Measurements from ENCODE around the gene C1RL.

DNA sequence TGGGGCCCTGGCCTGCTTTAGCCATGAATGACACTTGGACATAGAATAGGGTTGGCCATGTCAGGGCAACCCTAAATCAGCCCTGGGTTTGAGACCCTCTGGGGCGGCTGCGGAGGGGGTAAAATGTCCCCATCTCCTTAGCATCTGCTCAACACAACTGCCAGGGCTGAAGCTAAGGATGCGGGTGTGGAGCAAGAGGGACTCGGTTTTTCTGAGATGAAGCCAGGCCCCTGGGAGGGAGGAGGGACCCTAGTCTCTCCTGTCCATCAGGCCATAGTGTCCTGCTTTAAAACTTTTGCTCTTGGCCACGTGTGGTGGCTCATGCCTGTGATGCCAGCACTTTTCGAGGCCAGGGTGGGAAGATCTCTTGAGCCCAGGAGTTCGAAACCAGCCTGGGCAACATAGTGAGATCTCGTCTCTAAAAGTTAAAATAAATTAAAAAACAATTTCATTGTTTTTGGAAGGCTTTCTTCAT, 16.0 kb downstream of the C1RL start:
- TF ChIP-seq, protein P1, sequence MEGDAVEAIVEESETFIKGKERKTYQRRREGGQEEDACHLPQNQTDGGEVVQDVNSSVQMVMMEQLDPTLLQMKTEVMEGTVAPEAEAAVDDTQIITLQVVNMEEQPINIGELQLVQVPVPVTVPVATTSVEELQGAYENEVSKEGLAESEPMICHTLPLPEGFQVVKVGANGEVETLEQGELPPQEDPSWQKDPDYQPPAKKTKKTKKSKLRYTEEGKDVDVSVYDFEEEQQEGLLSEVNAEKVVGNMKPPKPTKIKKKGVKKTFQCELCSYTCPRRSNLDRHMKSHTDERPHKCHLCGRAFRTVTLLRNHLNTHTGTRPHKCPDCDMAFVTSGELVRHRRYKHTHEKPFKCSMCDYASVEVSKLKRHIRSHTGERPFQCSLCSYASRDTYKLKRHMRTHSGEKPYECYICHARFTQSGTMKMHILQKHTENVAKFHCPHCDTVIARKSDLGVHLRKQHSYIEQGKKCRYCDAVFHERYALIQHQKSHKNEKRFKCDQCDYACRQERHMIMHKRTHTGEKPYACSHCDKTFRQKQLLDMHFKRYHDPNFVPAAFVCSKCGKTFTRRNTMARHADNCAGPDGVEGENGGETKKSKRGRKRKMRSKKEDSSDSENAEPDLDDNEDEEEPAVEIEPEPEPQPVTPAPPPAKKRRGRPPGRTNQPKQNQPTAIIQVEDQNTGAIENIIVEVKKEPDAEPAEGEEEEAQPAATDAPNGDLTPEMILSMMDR (IDR thresholded peaks at IDR 0.05; ENCODE audit: low read depth, low read length, missing input control), result no peak
- TF ChIP-seq RAD21 (IDR thresholded peaks at IDR 0.05) (no peak), RXRA (IDR thresholded peaks at IDR 0.05) (no peak), SP1 (IDR thresholded peaks at IDR 0.05) (no peak), EGR1 (IDR thresholded peaks at IDR 0.05; ENCODE audit: low read depth in 2 of 2) (no peak)
- TF ChIP-seq, protein P2, sequence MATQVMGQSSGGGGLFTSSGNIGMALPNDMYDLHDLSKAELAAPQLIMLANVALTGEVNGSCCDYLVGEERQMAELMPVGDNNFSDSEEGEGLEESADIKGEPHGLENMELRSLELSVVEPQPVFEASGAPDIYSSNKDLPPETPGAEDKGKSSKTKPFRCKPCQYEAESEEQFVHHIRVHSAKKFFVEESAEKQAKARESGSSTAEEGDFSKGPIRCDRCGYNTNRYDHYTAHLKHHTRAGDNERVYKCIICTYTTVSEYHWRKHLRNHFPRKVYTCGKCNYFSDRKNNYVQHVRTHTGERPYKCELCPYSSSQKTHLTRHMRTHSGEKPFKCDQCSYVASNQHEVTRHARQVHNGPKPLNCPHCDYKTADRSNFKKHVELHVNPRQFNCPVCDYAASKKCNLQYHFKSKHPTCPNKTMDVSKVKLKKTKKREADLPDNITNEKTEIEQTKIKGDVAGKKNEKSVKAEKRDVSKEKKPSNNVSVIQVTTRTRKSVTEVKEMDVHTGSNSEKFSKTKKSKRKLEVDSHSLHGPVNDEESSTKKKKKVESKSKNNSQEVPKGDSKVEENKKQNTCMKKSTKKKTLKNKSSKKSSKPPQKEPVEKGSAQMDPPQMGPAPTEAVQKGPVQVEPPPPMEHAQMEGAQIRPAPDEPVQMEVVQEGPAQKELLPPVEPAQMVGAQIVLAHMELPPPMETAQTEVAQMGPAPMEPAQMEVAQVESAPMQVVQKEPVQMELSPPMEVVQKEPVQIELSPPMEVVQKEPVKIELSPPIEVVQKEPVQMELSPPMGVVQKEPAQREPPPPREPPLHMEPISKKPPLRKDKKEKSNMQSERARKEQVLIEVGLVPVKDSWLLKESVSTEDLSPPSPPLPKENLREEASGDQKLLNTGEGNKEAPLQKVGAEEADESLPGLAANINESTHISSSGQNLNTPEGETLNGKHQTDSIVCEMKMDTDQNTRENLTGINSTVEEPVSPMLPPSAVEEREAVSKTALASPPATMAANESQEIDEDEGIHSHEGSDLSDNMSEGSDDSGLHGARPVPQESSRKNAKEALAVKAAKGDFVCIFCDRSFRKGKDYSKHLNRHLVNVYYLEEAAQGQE (IDR thresholded peaks at IDR 0.05), result no peak
- TF ChIP-seq, protein P3, sequence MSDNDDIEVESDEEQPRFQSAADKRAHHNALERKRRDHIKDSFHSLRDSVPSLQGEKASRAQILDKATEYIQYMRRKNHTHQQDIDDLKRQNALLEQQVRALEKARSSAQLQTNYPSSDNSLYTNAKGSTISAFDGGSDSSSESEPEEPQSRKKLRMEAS (IDR thresholded peaks at IDR 0.05), result no peak
- TF ChIP-seq, protein P4, sequence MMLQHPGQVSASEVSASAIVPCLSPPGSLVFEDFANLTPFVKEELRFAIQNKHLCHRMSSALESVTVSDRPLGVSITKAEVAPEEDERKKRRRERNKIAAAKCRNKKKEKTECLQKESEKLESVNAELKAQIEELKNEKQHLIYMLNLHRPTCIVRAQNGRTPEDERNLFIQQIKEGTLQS (IDR thresholded peaks at IDR 0.05), result no peak
